Subcutaneous abdominal adipose tissue (tissue), 5 donors: Measurements from ENCODE around the gene NRCAM.

Source experiments
- H3K27ac ChIP-seq: one replicate; pipeline ENCODE4 v1.7.0; 2013; ENCODE audit warnings: low read depth, mild to moderate bottlenecking, inconsistent platforms, low read length, moderate library complexity
- H3K27me3 ChIP-seq, 5 donors: one replicate each; pipeline ENCODE4 v1.7.0; 2013; ENCODE audit warnings: low read length in 5 of 5, inconsistent platforms in 1 of 5; ENCODE audit not compliant: control insufficient read depth in 5 of 5, insufficient read depth in 4 of 5
- H3K36me3 ChIP-seq, 5 donors: one replicate each; pipeline ENCODE4 v1.7.0; 2013; ENCODE audit warnings: low read length in 5 of 5; ENCODE audit not compliant: control insufficient read depth in 5 of 5, insufficient read depth in 5 of 5
- H3K4me1 ChIP-seq, 5 donors: one replicate each; pipeline ENCODE4 v1.7.0; 2013; ENCODE audit warnings: low read length in 5 of 5, mild to moderate bottlenecking in 3 of 5, moderate library complexity in 1 of 5; ENCODE audit not compliant: control insufficient read depth in 5 of 5, insufficient read depth in 5 of 5
- H3K4me3 ChIP-seq, 5 donors: one replicate each; pipeline ENCODE4 v1.7.0; 2013; ENCODE audit warnings: low read length in 5 of 5, low read depth in 1 of 5
- H3K9ac ChIP-seq, 5 donors: one replicate each; pipeline ENCODE4 v1.7.0; 2013; ENCODE audit warnings: low read length in 5 of 5, mild to moderate bottlenecking in 4 of 5, moderate library complexity in 3 of 5
- H3K9me3 ChIP-seq, 5 donors: one replicate each; pipeline ENCODE4 v1.7.0; 2013; ENCODE audit warnings: low read length in 5 of 5; ENCODE audit not compliant: control insufficient read depth in 5 of 5
- donor health status: healthy.
- donor health status: healthy.
- donor health status: healthy.
- donor health status: healthy.
- donor health status: healthy.

Gene NRCAM

GRCh38 chr7:108452707-108453106 is 3.5 kb downstream of the NRCAM start:
- H3K4me1 ChIP-seq = peaks cover 0 to 35% (median 31%) of the 10 kb centered on the region in 5 donors
- no peak overlapping the region for H3K27ac ChIP-seq
- no peak overlapping the region for H3K4me3 ChIP-seq
- H3K36me3 ChIP-seq = no peaks in the 10 kb centered on the region
- H3K9ac ChIP-seq = no peak overlapping the region
- no peaks in the 10 kb centered on the region for H3K9me3 ChIP-seq
- peaks cover 0 to 32% (median 19%) of the 10 kb centered on the region in 5 donors for H3K27me3 ChIP-seq

- Histone ChIP-seq H3K36me3 (no peaks in the 10 kb centered on the region), H3K9me3 (no peaks in the 10 kb centered on the region), H3K27me3 (peaks cover 0 to 23% (median 13%) of the 10 kb centered on the region in 5 donors), H3K9ac (no peak overlapping the region), H3K4me3 (no peak overlapping the region), H3K4me1 (peaks cover 0 to 32% (median 30%) of the 10 kb centered on the region in 5 donors), H3K27ac (no peak overlapping the region)
Observed at GRCh38 chr7:108451296-108451848, 4.9 kb downstream of the NRCAM start.

- H3K9me3 ChIP-seq = no peaks in the 10 kb centered on the region
- H3K4me1 ChIP-seq = peaks cover 0 to 30% (median 20%) of the 10 kb centered on the region in 5 donors
- peaks cover 0 to 13% (median 7%) of the 10 kb centered on the region in 5 donors for H3K27me3 ChIP-seq
- H3K9ac ChIP-seq = no peak overlapping the region
- H3K36me3 ChIP-seq = no peaks in the 10 kb centered on the region
- H3K27ac ChIP-seq = no peak overlapping the region
- H3K4me3 ChIP-seq = no peak overlapping the region
Observed at GRCh38 chr7:108450160-108450559, 6.1 kb downstream of the NRCAM start.

GRCh38 chr7:108449521-108449920 is 6.7 kb downstream of the NRCAM start:
- H3K9ac ChIP-seq = peak overlapping the region in 1 of 5 donors; percentile 30
- H3K36me3 ChIP-seq = no peaks in the 10 kb centered on the region
- H3K4me1 ChIP-seq = peaks cover 0 to 23% (median 14%) of the 10 kb centered on the region in 5 donors
- H3K27ac ChIP-seq = peak overlapping the region; percentile 64
- H3K4me3 ChIP-seq = no peak overlapping the region
- H3K27me3 ChIP-seq = peaks cover 0 to 6% (median 2%) of the 10 kb centered on the region in 5 donors
- no peaks in the 10 kb centered on the region for H3K9me3 ChIP-seq

- H3K9me3 ChIP-seq = no peaks in the 10 kb centered on the region
- H3K36me3 ChIP-seq = no peaks in the 10 kb centered on the region
- peaks cover 0 to 18% (median 9%) of the 10 kb centered on the region in 5 donors for H3K4me1 ChIP-seq
- H3K27me3 ChIP-seq = no peaks in the 10 kb centered on the region
- H3K9ac ChIP-seq = peak overlapping the region in 1 of 5 donors; percentile 30
- peak overlapping the region in 1 of 5 donors; percentile 25 for H3K4me3 ChIP-seq
- peak overlapping the region; percentile 64 for H3K27ac ChIP-seq
Observed at GRCh38 chr7:108448584-108449505, 7.4 kb downstream of the NRCAM start.

- H3K36me3 ChIP-seq = no peaks in the 10 kb centered on the region
- H3K27me3 ChIP-seq = no peaks in the 10 kb centered on the region
- no peak overlapping the region for H3K9ac ChIP-seq
- H3K9me3 ChIP-seq = no peaks in the 10 kb centered on the region
- H3K4me3 ChIP-seq = no peak overlapping the region
- H3K4me1 ChIP-seq = peaks cover 0 to 14% (median 0%) of the 10 kb centered on the region in 5 donors
- H3K27ac ChIP-seq = no peak overlapping the region
Observed at GRCh38 chr7:108442039-108442568, 14.1 kb downstream of the NRCAM start.

DNA sequence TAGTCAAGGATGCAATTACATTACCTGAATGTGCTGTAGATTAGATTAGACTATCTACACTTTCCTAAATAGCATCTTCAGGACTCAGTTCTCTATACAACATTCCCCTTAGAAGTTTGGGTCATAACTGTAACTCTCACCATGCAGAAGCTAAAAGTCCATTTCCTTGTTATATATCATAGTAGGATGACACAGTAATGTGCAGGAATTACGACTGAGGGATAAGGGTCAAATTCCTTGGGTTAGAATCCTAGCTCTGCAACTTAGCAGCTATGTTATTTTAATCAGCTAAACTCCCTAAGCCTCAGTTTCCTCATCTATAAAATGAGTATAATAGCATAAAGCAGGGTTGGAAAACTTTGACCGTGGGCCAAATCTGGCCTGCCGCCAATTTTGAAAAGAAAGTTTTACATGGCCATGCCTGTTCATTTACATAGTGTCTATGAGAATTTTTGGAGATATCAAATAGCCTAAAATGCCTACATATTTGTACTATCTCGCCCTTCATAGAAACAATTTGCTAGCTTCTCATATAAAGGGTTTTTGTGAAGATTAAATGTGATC is 14.8 kb downstream of the NRCAM start:
- peaks cover 0 to 14% (median 0%) of the 10 kb centered on the region in 5 donors for H3K4me1 ChIP-seq
- no peak overlapping the region for H3K27ac ChIP-seq
- no peak overlapping the region for H3K9ac ChIP-seq
- no peak overlapping the region for H3K4me3 ChIP-seq
- no peaks in the 10 kb centered on the region for H3K9me3 ChIP-seq
- H3K27me3 ChIP-seq = no peaks in the 10 kb centered on the region
- no peaks in the 10 kb centered on the region for H3K36me3 ChIP-seq

- Histone ChIP-seq H3K9me3 (no peaks in the 10 kb centered on the region), H3K27me3 (no peaks in the 10 kb centered on the region), H3K4me1 (peaks cover 0 to 12% (median 0%) of the 10 kb centered on the region in 5 donors), H3K36me3 (no peaks in the 10 kb centered on the region), H3K27ac (peak overlapping the region; percentile 3), H3K4me3 (no peak overlapping the region), H3K9ac (no peak overlapping the region)
Observed at GRCh38 chr7:108440613-108441012, 15.6 kb downstream of the NRCAM start.

DNA sequence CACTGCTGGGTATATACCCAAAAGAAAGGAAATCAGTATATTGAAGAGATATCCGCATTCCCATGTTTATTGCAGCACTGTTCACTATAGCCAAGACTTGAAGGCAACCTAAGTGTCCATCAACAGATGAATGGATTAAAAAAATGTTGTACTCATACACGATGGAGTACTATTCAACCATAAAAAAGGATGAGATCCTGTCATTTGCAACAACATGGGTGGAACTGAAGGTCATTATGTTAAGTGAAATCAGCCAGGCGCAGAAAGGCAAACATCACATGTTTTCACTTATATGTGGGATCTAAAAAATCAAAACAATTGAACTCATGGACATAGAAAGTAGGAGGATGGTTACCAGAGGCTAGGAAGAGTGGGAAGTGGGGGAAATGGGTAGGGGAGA is 19.3 kb downstream of the NRCAM start:
- H3K4me3 ChIP-seq = no peak overlapping the region
- no peak overlapping the region for H3K9ac ChIP-seq
- no peaks in the 10 kb centered on the region for H3K9me3 ChIP-seq
- H3K36me3 ChIP-seq = no peaks in the 10 kb centered on the region
- no peak overlapping the region for H3K27ac ChIP-seq
- no peaks in the 10 kb centered on the region for H3K27me3 ChIP-seq
- peaks cover 0 to 8% (median 0%) of the 10 kb centered on the region in 5 donors for H3K4me1 ChIP-seq

GRCh38 chr7:108434010-108434409 is 22.2 kb downstream of the NRCAM start:
- Histone ChIP-seq H3K36me3 (no peaks in the 10 kb centered on the region), H3K4me1 (peaks cover 0 to 14% (median 5%) of the 10 kb centered on the region in 5 donors), H3K27ac (no peak overlapping the region), H3K9ac (no peak overlapping the region), H3K27me3 (no peaks in the 10 kb centered on the region), H3K4me3 (no peak overlapping the region), H3K9me3 (no peaks in the 10 kb centered on the region)
